ENCODE results near the gene ZNF581.

ZNF581 gene

DNA sequence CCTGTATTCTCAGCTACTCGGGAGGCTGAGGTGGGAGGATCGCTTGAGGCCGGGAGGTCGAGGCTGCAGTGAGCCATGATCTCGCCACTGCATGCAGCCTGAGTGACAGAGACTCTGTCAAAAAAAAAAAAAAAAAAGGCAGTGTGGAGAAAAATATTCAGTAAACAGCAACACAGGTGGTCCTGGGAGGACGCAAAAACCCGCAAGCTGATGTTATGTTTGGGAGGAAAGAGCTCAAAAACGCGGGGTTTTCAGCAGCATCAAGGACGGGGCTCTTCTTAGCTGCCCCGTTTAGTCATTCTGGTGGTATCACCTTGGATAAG, 18.5 kb upstream of the ZNF581 start:
- no peak for DNase-seq (ENCODE audit: low read depth in 2 of 2, low spot score in 1 of 2)

DNA sequence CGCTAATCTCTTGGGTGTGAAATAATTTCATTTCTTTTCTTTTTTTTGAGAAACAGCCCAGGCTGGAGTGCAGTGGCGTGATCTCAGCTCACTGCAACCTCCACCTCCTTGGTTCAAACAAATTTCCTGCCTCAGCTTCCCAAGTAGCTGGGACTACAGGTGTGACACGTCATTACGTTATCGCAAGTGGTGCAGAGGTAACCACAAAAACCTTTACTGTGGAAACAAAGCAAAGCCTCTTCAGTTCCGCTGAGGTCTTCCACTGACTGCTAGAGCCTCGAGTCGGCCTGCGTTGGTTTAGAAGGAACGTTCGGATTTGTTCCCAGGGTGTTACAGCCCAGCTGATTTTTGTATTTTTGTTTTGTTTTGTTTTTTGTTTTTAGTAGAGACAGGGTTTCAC, 17.1 kb upstream of the ZNF581 start:
- no peak for DNase-seq (ENCODE audit: low read depth in 2 of 2, low spot score in 1 of 2)

DNA sequence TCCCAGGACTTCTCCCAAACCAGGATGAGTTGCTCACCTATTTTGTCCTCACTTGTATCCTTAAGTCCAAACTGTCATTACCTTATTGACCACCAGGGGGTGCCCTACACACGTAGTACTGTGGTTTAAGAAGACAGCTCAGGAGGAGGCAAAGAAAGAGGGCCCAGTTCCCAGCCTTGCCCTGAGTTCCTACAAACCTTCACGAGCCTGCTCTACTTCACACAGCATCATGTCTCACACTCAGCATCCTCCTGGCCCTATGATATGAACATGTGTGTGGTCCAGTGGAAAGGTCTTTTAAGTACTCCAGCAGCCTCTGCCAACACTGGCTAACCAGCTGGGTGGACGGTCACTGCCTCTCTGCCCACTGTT, 11.0 kb upstream of the ZNF581 start:
- peak in 1 of 2 donors; percentile 92 for DNase-seq (ENCODE audit: low read depth in 2 of 2, low spot score in 1 of 2)

- no peak for DNase-seq (ENCODE audit: low read depth in 2 of 2, low spot score in 1 of 2)
Observed at GRCh38 chr19:55633861-55634260, 9.6 kb upstream of the ZNF581 start.

- no peak for DNase-seq (ENCODE audit: low read depth in 2 of 2, low spot score in 1 of 2)
Observed at GRCh38 chr19:55635334-55635717, 8.1 kb upstream of the ZNF581 start.

DNA sequence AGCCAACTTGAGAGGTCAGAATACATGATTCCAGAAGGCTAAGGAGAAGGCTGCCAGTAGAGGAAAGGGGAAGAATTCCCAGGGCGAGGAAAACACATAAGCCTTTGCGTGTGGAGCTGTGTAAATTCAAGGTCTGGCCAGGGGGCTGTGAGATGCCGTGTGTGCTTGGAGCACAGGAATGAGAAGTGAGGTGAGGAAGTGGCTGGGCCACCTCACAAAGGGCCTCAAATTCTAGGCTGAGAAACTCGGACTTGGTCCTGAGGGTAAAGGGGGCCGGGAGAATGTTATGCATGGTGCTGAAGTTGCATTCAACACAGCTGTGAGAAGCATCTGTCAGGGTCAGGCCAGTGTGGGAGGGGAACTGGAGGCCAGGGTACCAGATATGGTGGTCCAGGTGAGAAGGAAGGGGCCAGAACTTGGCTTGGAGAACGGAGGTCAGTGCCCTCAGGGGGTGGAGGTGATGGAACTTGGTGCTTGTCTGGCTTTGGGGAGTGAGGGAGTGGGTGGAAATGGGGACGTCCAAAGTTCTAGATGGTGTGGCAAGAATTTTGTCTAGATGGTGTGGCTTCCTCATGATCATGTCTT, 7.5 kb upstream of the ZNF581 start:
- no peak for DNase-seq (ENCODE audit: low read depth in 2 of 2, low spot score in 1 of 2)

DNA sequence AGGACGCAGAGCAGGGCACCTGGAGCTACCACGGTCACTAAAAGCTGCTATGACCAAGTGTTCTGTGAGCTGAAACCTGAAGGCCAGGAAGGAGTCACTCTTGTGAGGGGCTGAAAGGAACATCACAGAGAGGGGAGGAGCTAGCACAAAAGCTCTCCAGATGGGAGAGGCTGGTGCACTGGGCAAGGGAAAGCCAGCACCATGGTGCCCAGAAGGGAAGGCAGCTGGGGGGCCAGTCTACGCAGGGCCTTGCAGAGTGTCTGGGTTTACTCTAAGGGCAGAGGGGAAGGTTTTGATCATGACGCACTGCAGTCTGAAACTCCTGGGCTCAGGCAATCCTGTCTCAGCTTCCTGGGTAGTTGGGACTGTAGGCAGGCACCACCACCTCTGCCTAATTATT, 6.7 kb upstream of the ZNF581 start:
- DNase-seq (ENCODE audit: low read depth in 2 of 2, low spot score in 1 of 2) = no peak

DNA sequence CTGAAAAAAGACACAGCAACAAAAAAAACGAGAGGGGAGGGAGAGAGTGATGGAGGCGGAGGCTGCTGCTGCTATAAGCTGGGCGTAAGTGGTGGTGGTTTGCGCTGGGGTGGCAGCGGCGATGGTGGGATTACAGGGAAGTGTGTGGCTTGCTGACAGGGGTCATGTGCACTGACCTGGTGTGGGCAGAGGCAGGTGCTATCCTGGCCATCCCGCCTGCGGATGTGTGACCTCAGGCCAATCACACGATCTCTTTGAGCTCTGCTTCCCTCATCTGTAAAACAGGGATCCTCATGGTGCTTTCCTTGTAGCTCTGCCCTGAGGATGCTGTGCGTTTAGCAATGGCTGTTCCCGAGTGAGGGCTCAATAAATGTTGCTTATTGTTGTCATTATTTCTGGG, 5.9 kb upstream of the ZNF581 start:
- no peak for DNase-seq (ENCODE audit: low read depth in 2 of 2, low spot score in 1 of 2)

- no peak for DNase-seq (ENCODE audit: low read depth in 2 of 2, low spot score in 1 of 2)
Observed at GRCh38 chr19:55638864-55639359, 4.5 kb upstream of the ZNF581 start.

DNA sequence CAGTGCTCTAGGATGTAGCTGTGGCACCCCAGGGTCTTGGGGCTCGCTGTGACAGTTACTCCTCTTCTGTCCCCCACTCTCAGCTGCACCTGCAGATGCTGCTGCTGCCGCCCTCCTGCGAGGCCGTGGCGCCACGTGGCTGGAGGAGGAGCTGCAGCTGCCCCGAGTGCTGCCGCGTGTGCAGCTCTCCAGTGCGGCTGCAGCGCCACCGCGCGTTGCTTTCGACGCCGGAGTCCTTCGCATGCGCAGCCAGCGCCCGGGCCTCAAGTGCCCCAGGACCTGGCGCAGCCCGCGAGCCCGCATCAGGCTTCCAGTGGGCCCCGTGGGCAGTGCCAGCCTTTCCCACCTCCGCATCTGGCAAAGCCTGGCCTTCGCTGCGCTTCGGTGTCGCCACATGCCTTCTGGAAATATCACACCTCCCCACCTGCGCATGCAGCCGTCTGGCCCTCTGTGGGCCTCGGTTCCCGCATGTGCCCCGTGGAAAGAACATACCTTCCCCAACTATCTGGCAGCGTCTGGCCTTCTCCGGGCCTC, 3.3 kb upstream of the ZNF581 start:
- no peak for DNase-seq (ENCODE audit: low read depth in 2 of 2, low spot score in 1 of 2)

GRCh38 chr19:55640577-55641425, 2.6 kb upstream of the ZNF581 start, which contains the start of gene ZNF580:
Gene ZNF580 (plus strand): TSS chr19:55641002. CDS start chr19:55642509, 1,507 bp downstream.
- no peak for DNase-seq (ENCODE audit: low read depth in 2 of 2, low spot score in 1 of 2)

DNA sequence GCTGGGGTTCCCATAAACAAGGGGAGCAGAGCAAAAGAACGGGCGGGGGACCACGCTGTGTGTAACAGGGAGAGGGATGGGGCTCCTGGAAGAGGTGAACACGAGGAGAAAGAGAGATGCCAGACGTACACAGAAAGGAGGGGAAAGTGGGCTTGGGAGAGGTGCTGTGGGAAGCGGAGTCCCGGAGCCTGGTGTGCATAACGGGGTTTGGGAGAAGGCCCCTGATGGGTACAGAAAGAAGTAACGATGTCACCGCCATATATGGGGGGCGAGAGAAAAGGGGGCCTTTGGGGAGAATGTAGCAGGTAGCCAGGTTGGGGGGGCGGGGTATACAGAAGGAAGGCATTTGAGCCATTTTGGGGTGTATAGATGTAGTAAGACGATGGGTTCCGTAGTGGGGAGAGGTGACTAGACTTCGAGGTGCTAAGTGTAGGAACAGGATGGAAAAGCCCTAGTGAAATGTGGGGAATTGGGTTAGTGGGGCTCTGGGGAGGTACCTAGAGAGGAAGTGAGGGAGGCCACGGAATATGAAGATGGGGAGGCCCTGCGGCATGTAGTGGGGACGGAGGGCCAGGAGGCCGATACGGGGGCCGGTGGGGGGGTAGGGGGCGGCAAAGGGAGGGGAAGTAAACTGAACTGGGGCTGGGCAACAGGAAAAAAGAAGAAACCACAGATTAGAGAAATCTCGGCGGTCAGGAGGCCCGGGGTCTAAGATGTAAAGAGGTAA, 1.9 kb upstream of the ZNF581 start:
- DNase-seq (ENCODE audit: low read depth in 2 of 2, low spot score in 1 of 2) = no peak

DNA sequence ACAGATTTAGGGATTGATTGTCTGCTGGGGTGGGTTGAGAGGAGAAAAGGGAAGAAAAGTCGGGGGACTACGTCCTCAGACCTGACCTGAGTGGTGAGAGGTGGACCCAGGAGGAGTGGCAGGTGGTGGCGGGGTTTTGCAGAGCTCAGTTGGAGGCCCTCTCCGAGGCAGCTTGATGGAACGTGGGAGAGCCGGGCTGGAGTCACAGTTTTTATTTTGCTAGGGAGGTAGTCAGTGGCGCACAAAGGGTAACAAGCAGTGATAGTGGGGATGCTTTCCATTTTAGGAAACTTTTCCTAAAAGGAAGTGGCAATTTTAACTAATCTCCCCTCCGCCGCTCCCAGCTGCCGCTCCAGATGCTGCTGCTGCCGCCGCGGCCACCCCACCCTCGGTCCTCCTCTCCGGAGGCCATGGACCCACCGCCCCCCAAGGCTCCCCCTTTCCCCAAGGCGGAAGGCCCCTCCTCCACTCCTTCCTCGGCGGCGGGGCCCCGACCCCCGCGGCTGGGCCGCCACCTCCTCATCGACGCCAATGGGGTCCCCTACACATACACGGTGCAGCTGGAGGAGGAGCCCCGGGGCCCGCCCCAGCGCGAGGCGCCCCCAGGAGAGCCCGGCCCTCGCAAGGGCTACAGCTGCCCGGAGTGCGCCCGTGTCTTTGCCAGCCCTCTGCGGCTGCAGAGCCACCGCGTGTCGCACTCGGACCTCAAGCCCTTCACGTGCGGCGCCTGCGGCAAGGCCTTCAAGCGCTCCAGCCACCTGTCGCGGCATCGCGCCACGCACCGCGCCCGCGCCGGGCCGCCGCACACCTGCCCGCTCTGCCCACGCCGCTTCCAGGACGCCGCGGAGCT, 1.1 kb upstream of the ZNF581 start:
- DNase-seq (ENCODE audit: low read depth in 2 of 2, low spot score in 1 of 2) = no peak

- no peak for DNase-seq (ENCODE audit: low read depth in 2 of 2, low spot score in 1 of 2)
Observed at GRCh38 chr19:55643887-55644176, 383 bp downstream of the ZNF581 start.

- no peak for DNase-seq (ENCODE audit: low read depth in 2 of 2, low spot score in 1 of 2)
Observed at GRCh38 chr19:55644191-55644833, 863 bp downstream of the ZNF581 start.

DNA sequence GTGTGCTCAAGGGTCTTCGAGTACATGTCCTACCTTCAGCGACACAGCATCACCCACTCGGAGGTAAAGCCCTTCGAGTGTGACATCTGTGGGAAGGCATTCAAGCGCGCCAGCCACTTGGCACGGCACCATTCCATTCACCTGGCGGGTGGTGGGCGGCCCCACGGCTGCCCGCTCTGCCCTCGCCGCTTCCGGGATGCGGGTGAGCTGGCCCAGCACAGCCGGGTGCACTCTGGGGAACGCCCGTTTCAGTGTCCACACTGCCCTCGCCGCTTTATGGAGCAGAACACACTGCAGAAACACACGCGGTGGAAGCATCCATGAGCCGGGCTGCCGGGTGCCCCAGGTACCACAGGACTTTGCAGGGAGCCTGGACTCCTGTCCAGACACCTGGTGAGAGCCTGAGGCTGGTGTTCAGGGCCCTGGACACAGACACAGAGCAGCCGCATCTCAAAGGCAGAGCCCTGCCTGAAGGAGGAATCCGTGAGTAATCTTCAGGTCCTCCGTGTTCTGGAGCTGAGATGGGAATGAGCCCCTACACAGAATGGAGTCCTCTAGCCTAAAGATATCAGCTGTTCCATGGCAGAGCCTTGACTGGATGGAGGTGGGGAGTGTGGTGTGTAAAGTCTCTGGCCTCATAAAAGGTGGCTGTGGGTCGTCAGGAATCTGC, 1.5 kb downstream of the ZNF581 start:
- no peak for DNase-seq (ENCODE audit: low read depth in 2 of 2, low spot score in 1 of 2)

- no peak for DNase-seq (ENCODE audit: low read depth in 2 of 2, low spot score in 1 of 2)
Observed at GRCh38 chr19:55645512-55645881, 2.0 kb downstream of the ZNF581 start.

DNA sequence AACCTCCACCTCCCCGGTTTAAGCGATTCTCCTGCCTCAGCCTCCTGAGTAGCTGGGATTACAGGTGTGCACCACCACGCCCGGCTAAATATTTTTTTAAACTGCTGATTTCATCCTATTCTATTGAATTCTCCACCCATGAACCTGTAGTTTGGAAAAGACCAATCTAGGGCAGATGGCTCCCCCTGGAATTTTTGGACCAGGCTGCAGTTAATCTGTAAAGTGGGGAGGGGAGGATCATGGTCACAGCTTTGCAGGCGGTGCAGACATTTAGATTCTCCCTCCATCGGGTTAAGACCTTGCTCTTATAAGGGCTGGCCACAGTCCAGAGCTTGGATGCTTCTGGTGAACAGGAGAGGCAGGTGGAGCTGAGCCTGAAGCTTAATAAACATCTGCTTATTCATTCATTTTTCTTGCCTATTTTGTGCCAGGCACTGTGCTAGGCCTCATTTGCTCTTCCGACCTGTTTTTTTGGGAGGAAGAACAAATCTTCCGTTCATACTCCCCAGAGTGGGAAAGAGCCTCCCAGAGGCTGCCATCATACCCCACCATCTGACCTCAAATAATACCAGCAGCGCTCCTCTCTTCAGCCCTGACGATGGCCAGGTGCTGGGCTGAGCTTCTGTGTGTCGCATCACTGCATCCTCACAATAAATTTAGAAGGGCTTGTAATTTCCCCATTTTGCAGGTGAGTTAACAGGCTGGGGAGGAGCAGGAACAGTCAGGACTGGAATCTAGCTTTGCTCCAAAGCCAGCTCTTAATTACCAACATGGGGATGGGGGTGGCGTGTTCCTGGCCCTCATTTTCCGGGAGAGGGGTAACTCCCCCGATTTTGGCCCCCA, 3.7 kb downstream of the ZNF581 start:
- DNase-seq (ENCODE audit: low read depth in 2 of 2, low spot score in 1 of 2) = no peak
